ENCODE data around the gene CCDC186. TPM values are rescaled to one million over a fixed set of nuclear protein-coding genes. Genes with fewer than 3 reads are reported as not detected.

CCDC186 gene
- polyA plus RNA-seq, 1 donor from 2014 or later: 24.2 TPM

DNA sequence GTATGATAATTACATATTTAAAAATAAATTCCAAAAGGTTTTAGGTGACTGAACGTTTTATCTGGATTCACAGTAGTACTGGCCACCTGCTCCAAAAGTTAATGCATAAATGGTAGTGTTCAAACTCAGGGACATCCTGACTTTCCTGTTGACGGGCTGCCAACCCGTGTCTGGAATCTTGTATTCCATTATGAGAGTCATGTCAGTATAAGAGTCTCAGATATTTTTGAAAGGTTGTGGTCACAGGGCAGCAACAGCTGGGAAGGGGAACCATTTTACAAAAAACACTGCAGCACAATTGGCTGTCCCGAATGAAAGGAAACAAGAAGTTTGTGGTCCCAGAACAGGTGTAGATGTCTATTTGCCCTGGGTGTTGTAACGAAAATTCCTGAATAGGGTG is 8.0 kb upstream of the CCDC186 start:
- H3K9me3 ChIP-seq (ENCODE audit: low read length): no peaks in the 10 kb centered on the region

GRCh38 chr10:114180937-114181336 is 6.9 kb upstream of the CCDC186 start:
- Histone ChIP-seq H3K27ac (ENCODE audit: low read length) (no peak overlapping the region), H3K9ac (ENCODE audit: low read length) (no peak overlapping the region), H4K20me1 (ENCODE audit: insufficient read depth) (no peaks in the 10 kb centered on the region), H3K9me2 (ENCODE audit: insufficient read depth, low read length) (no peaks in the 10 kb centered on the region), H3F3A (ENCODE audit: insufficient read depth, low read length, poor library complexity, severe bottlenecking) (no peaks in the 10 kb centered on the region), H3K4me2 (ENCODE audit: low read length) (no peak overlapping the region), H2AFZ (ENCODE audit: low read depth, low read length) (no peak overlapping the region), H3K4me3 (ENCODE audit: low read length) (no peak overlapping the region), H3K27me3 (ENCODE audit: insufficient read depth, low read depth, low read length) (peaks cover 1% of the 10 kb centered on the region), H3K79me2 (replicated peaks; ENCODE audit: insufficient read depth, low read length) (no peaks in the 10 kb centered on the region), H3K36me3 (ENCODE audit: insufficient read depth, low read length) (no peaks in the 10 kb centered on the region), H3K9me3 (ENCODE audit: low read length) (no peaks in the 10 kb centered on the region)
- TF ChIP-seq RAD21 (conservative IDR thresholded peaks at IDR 0.05) (no peak), REST (IDR thresholded peaks at IDR 0.05; ENCODE audit: borderline replicate concordance) (no peak), MXI1 (conservative IDR thresholded peaks at IDR 0.05; ENCODE audit: poor library complexity, severe bottlenecking) (no peak), EZH2 (IDR thresholded peaks at IDR 0.05; ENCODE audit: borderline replicate concordance, insufficient read depth, low read length, poor library complexity, severe bottlenecking) (no peak), TAF1 (IDR thresholded peaks at IDR 0.05; ENCODE audit: low read depth) (no peak), POLR2AphosphoS5 (IDR thresholded peaks at IDR 0.05) (no peak), EP300 (conservative IDR thresholded peaks at IDR 0.05; ENCODE audit: poor library complexity, severe bottlenecking) (no peak)
- TF ChIP-seq, protein P1, sequence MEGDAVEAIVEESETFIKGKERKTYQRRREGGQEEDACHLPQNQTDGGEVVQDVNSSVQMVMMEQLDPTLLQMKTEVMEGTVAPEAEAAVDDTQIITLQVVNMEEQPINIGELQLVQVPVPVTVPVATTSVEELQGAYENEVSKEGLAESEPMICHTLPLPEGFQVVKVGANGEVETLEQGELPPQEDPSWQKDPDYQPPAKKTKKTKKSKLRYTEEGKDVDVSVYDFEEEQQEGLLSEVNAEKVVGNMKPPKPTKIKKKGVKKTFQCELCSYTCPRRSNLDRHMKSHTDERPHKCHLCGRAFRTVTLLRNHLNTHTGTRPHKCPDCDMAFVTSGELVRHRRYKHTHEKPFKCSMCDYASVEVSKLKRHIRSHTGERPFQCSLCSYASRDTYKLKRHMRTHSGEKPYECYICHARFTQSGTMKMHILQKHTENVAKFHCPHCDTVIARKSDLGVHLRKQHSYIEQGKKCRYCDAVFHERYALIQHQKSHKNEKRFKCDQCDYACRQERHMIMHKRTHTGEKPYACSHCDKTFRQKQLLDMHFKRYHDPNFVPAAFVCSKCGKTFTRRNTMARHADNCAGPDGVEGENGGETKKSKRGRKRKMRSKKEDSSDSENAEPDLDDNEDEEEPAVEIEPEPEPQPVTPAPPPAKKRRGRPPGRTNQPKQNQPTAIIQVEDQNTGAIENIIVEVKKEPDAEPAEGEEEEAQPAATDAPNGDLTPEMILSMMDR (IDR thresholded peaks at IDR 0.05; ENCODE audit: poor library complexity, severe bottlenecking): no peak

More for the DNA sequence above, 8.0 kb upstream of the CCDC186 start:
- Histone ChIP-seq H3K9ac (ENCODE audit: low read length) (no peak overlapping the region), H3K9me2 (ENCODE audit: insufficient read depth, low read length) (no peaks in the 10 kb centered on the region), H3K27ac (ENCODE audit: low read length) (no peak overlapping the region), H3K27me3 (ENCODE audit: insufficient read depth, low read depth, low read length) (no peaks in the 10 kb centered on the region), H2AFZ (ENCODE audit: low read depth, low read length) (no peak overlapping the region), H3K4me3 (ENCODE audit: low read length) (no peak overlapping the region), H4K20me1 (ENCODE audit: insufficient read depth) (no peaks in the 10 kb centered on the region), H3K4me2 (ENCODE audit: low read length) (no peak overlapping the region), H3F3A (ENCODE audit: insufficient read depth, low read length, poor library complexity, severe bottlenecking) (no peaks in the 10 kb centered on the region), H3K79me2 (replicated peaks; ENCODE audit: insufficient read depth, low read length) (no peaks in the 10 kb centered on the region), H3K36me3 (ENCODE audit: insufficient read depth, low read length) (no peaks in the 10 kb centered on the region)
- TF ChIP-seq, protein P1 (IDR thresholded peaks at IDR 0.05; ENCODE audit: poor library complexity, severe bottlenecking): no peak
- TF ChIP-seq REST (IDR thresholded peaks at IDR 0.05; ENCODE audit: borderline replicate concordance) (no peak), EZH2 (IDR thresholded peaks at IDR 0.05; ENCODE audit: borderline replicate concordance, insufficient read depth, low read length, poor library complexity, severe bottlenecking) (no peak), MXI1 (conservative IDR thresholded peaks at IDR 0.05; ENCODE audit: poor library complexity, severe bottlenecking) (no peak), TAF1 (IDR thresholded peaks at IDR 0.05; ENCODE audit: low read depth) (no peak), EP300 (conservative IDR thresholded peaks at IDR 0.05; ENCODE audit: poor library complexity, severe bottlenecking) (no peak), POLR2AphosphoS5 (IDR thresholded peaks at IDR 0.05) (no peak), SMC3 (conservative IDR thresholded peaks at IDR 0.05; ENCODE audit: poor library complexity) (no peak), RAD21 (conservative IDR thresholded peaks at IDR 0.05) (no peak)
